Mononuclear cell (primary cell): ENCODE data around the gene KLHL35. TPM values are rescaled to one million over a fixed set of nuclear protein-coding genes. Genes with fewer than 3 reads are reported as not detected.

ENCODE experiments used
- H3K27me3 ChIP-seq: 2 replicates; pipeline ENCODE4 v1.6.0; 2011; ENCODE audit warnings: low read length, control low read depth; ENCODE audit not compliant: insufficient read depth
- H3K4me1 ChIP-seq: 2 replicates; pipeline ENCODE4 v1.5.1; 2011; ENCODE audit warnings: mild to moderate bottlenecking, low read length, control low read depth; ENCODE audit not compliant: insufficient read depth
- H3K4me3 ChIP-seq: 2 replicates; pipeline ENCODE4 v1.5.1; 2011; ENCODE audit warnings: mild to moderate bottlenecking, low read length, moderate library complexity
- H3K9me3 ChIP-seq: 2 replicates; pipeline ENCODE4 v1.5.1; 2011; ENCODE audit warnings: low read depth, mild to moderate bottlenecking, control low read depth, low read length
- total RNA-seq: library from RNA; depleted of rRNA; stranded (reverse); fragments of >200 nt; gene quantifications from one replicate; pipeline ENCODE4 v1.2.3, GENCODE V29; 2012

KLHL35 gene
- total RNA-seq, 1 donor = 0.52 TPM

GRCh38 chr11:75472081-75472732 is 39.2 kb upstream of the KLHL35 start:
- H3K27me3 ChIP-seq = no peaks in the 10 kb centered on the region
- H3K4me1 ChIP-seq = peaks cover 20% of the 10 kb centered on the region

GRCh38 chr11:75471176-75471973 is 38.4 kb upstream of the KLHL35 start:
- Histone ChIP-seq H3K27me3 (no peaks in the 10 kb centered on the region), H3K4me3 (no peak overlapping the region), H3K4me1 (peaks cover 20% of the 10 kb centered on the region), H3K9me3 (no peaks in the 10 kb centered on the region)

More at GRCh38 chr11:75472081-75472732, 39.2 kb upstream of the KLHL35 start:
- no peak overlapping the region for H3K4me3 ChIP-seq
- no peaks in the 10 kb centered on the region for H3K9me3 ChIP-seq

GRCh38 chr11:75470476-75471080 is 37.6 kb upstream of the KLHL35 start:
- H3K4me1 ChIP-seq = peaks cover 15% of the 10 kb centered on the region
- no peaks in the 10 kb centered on the region for H3K27me3 ChIP-seq
- no peaks in the 10 kb centered on the region for H3K9me3 ChIP-seq
- H3K4me3 ChIP-seq = no peak overlapping the region

- peaks cover 8% of the 10 kb centered on the region for H3K4me1 ChIP-seq
- H3K4me3 ChIP-seq = no peak overlapping the region
- H3K9me3 ChIP-seq = no peaks in the 10 kb centered on the region
- H3K27me3 ChIP-seq = no peaks in the 10 kb centered on the region
Measured at GRCh38 chr11:75469785-75470405, 36.9 kb upstream of the KLHL35 start.

- Histone ChIP-seq H3K9me3 (no peaks in the 10 kb centered on the region), H3K4me3 (no peak overlapping the region), H3K27me3 (no peaks in the 10 kb centered on the region), H3K4me1 (no peaks in the 10 kb centered on the region)
Measured at GRCh38 chr11:75468534-75469340, 35.7 kb upstream of the KLHL35 start.

- Histone ChIP-seq H3K4me1 (no peaks in the 10 kb centered on the region), H3K9me3 (no peaks in the 10 kb centered on the region), H3K4me3 (no peak overlapping the region), H3K27me3 (no peaks in the 10 kb centered on the region)
Measured at GRCh38 chr11:75467881-75468280, 34.9 kb upstream of the KLHL35 start.

- Histone ChIP-seq H3K27me3 (no peaks in the 10 kb centered on the region), H3K9me3 (no peaks in the 10 kb centered on the region), H3K4me3 (no peak overlapping the region), H3K4me1 (no peaks in the 10 kb centered on the region)
Measured at GRCh38 chr11:75467311-75467710, 34.3 kb upstream of the KLHL35 start.

GRCh38 chr11:75465701-75466531 is 32.9 kb upstream of the KLHL35 start:
- no peaks in the 10 kb centered on the region for H3K27me3 ChIP-seq
- no peaks in the 10 kb centered on the region for H3K4me1 ChIP-seq
- no peak overlapping the region for H3K4me3 ChIP-seq
- no peaks in the 10 kb centered on the region for H3K9me3 ChIP-seq

GRCh38 chr11:75463106-75463774 is 30.2 kb upstream of the KLHL35 start:
- no peaks in the 10 kb centered on the region for H3K9me3 ChIP-seq
- no peak overlapping the region for H3K4me3 ChIP-seq
- H3K4me1 ChIP-seq = no peaks in the 10 kb centered on the region
- H3K27me3 ChIP-seq = no peaks in the 10 kb centered on the region

GRCh38 chr11:75462117-75462653 is 29.2 kb upstream of the KLHL35 start:
- Histone ChIP-seq H3K9me3 (no peaks in the 10 kb centered on the region), H3K4me1 (no peaks in the 10 kb centered on the region), H3K27me3 (no peaks in the 10 kb centered on the region)

GRCh38 chr11:75461151-75461550 is 28.1 kb upstream of the KLHL35 start:
- no peaks in the 10 kb centered on the region for H3K27me3 ChIP-seq
- no peaks in the 10 kb centered on the region for H3K9me3 ChIP-seq
- no peaks in the 10 kb centered on the region for H3K4me1 ChIP-seq
- no peak overlapping the region for H3K4me3 ChIP-seq

More at GRCh38 chr11:75462117-75462653, 29.2 kb upstream of the KLHL35 start:
- no peak overlapping the region for H3K4me3 ChIP-seq

GRCh38 chr11:75456596-75457183 is 23.7 kb upstream of the KLHL35 start:
- Histone ChIP-seq H3K9me3 (no peaks in the 10 kb centered on the region), H3K4me3 (no peak overlapping the region), H3K27me3 (no peaks in the 10 kb centered on the region), H3K4me1 (no peaks in the 10 kb centered on the region)

- no peaks in the 10 kb centered on the region for H3K9me3 ChIP-seq
- no peaks in the 10 kb centered on the region for H3K4me1 ChIP-seq
- H3K27me3 ChIP-seq = no peaks in the 10 kb centered on the region
- no peak overlapping the region for H3K4me3 ChIP-seq
Measured at GRCh38 chr11:75454987-75455386, 22.0 kb upstream of the KLHL35 start.
